PC-3 (cell line): Measurements from ENCODE around the gene DYTN.

ENCODE experiments used
- CTCF ChIP-seq: fragments of 300-600 bp; sonication (generic); conservative IDR thresholded peaks from 2 replicates; pipeline ENCODE4 v1.5.1; 2017; ENCODE audit warnings: antibody characterized with exemption, low read depth, mild to moderate bottlenecking, low read length
- EZH2 ChIP-seq: fragments of 300-600 bp; sonication (generic); IDR thresholded peaks from one replicate; pipeline ENCODE4 v1.6.1; 2017; ENCODE audit warnings: antibody characterized with exemption, mild to moderate bottlenecking, low read length; ENCODE audit not compliant: unreplicated experiment
- EZH2phosphoT487 ChIP-seq: fragments of 300-600 bp; sonication (generic); IDR thresholded peaks from 2 replicates; pipeline ENCODE4 v1.6.1; 2018; ENCODE audit warnings: mild to moderate bottlenecking, antibody characterized with exemption, low read length, borderline replicate concordance

GRCh38 chr2:206700156-206700555 lies 18.0 kb downstream of the DYTN start:
- no peak for TF ChIP-seq CTCF
- no peak for TF ChIP-seq EZH2phosphoT487
- TF ChIP-seq EZH2 = no peak
